Upper lobe of left lung (tissue), 4 donors: ENCODE measurements around the gene C11orf16.

Source experiments
- POLR2AphosphoS5 ChIP-seq, 2 donors: sonication (generic); formaldehyde crosslinking; IDR thresholded peaks; one replicate each; pipeline ENCODE4 v1.5.1; 2017; ENCODE audit warnings: antibody characterized with exemption in 2 of 2
- TF ChIP-seq, protein P1 (sequence below), 6 experiments: fragments of 450-650 bp in 4 of 6; fragments of 200-600 bp in 2 of 6; sonication (generic) in 2 of 6; IDR thresholded peaks; one replicate each; pipeline ENCODE4 v1.5.1; 2016 to 2019; ENCODE audit warnings: antibody characterized with exemption in 6 of 6

DNA sequence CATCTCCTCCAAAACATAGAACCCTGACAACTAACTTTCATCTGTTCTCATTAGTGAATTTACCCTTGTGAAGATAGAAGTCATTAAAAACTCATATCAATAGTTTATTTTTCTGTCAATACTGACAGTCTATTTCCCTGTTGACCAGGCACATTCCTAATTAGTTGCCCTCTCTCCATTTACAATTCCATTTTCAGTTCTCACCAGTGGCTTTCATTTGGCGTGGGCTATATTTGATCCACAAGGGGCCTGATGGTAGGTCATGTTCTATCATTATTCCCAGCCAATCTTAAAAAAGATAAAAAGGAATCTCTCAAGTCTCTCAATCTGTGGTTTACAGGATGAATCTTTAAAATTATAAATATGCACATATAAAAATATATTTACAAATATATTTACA lies 25.6 kb downstream of the C11orf16 start:
- TF ChIP-seq, protein P1, sequence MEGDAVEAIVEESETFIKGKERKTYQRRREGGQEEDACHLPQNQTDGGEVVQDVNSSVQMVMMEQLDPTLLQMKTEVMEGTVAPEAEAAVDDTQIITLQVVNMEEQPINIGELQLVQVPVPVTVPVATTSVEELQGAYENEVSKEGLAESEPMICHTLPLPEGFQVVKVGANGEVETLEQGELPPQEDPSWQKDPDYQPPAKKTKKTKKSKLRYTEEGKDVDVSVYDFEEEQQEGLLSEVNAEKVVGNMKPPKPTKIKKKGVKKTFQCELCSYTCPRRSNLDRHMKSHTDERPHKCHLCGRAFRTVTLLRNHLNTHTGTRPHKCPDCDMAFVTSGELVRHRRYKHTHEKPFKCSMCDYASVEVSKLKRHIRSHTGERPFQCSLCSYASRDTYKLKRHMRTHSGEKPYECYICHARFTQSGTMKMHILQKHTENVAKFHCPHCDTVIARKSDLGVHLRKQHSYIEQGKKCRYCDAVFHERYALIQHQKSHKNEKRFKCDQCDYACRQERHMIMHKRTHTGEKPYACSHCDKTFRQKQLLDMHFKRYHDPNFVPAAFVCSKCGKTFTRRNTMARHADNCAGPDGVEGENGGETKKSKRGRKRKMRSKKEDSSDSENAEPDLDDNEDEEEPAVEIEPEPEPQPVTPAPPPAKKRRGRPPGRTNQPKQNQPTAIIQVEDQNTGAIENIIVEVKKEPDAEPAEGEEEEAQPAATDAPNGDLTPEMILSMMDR (IDR thresholded peaks at IDR 0.05): no peak
- TF ChIP-seq POLR2AphosphoS5 (IDR thresholded peaks at IDR 0.05): no peak
